Thyroid gland (tissue), 4 donors: Measurements from ENCODE around the gene SRSF1.

Experiments used
- CTCF ChIP-seq, 6 experiments: fragments of 200-600 bp in 3 of 6; fragments of 450-650 bp in 3 of 6; sonication (generic) in 3 of 6; IDR thresholded peaks; one replicate each; pipeline ENCODE4 v1.5.1; 2016 to 2019; ENCODE audit warnings: antibody characterized with exemption in 6 of 6, mild to moderate bottlenecking in 2 of 6, inconsistent platforms in 1 of 6, moderate library complexity in 1 of 6
- POLR2A ChIP-seq, 2 donors: fragments of 450-650 bp; IDR thresholded peaks; one replicate each; pipeline ENCODE4 v1.6.1; 2017; ENCODE audit warnings: antibody characterized with exemption in 2 of 2, mild to moderate bottlenecking in 2 of 2, moderate library complexity in 1 of 2

GRCh38 chr17:57983446-57983845 is 23.6 kb downstream of the SRSF1 start:
- TF ChIP-seq CTCF (IDR thresholded peaks at IDR 0.05) (no peak), POLR2A (IDR thresholded peaks at IDR 0.05) (no peak)
